ENCODE measurements around the gene COPA. TPM values are rescaled to one million over a fixed set of nuclear protein-coding genes. Genes with fewer than 3 reads are reported as not detected.
A peak's percentile ranks its signal among the peaks of the same experiment; 100 is the strongest.

Gene COPA
- total and polyA plus RNA-seq, 7 donors = 53.8 to 96.3 (median 75.2) TPM

DNA sequence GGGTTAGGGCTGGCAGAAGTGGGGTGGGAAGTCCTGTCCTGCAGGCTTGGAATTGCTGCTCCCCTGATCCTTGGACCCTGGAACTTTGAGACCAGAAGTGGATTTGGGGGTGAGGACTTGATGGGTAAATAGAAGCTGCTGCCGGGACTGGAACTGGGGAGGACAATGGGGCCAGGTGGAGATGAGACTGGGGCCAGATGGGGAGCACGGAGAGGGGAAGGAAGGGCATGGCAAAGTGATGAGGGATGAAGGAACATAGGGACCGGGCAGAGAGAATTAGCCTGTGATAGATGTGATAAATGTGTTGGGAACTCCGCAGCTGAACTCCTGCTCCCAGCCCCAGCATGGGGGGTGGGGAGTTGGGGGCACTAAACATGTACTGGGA is 24.5 kb upstream of the COPA start:
- no peaks in the 10 kb centered on the region for H3K27me3 ChIP-seq (ENCODE audit: insufficient read depth in 3 of 3, low read length in 2 of 3)
- WGBS, 3 donors = 39 to 60% (median 52%) methylated on average over 4 of the region's 4 CpGs
- ATAC-seq = no peak

DNA sequence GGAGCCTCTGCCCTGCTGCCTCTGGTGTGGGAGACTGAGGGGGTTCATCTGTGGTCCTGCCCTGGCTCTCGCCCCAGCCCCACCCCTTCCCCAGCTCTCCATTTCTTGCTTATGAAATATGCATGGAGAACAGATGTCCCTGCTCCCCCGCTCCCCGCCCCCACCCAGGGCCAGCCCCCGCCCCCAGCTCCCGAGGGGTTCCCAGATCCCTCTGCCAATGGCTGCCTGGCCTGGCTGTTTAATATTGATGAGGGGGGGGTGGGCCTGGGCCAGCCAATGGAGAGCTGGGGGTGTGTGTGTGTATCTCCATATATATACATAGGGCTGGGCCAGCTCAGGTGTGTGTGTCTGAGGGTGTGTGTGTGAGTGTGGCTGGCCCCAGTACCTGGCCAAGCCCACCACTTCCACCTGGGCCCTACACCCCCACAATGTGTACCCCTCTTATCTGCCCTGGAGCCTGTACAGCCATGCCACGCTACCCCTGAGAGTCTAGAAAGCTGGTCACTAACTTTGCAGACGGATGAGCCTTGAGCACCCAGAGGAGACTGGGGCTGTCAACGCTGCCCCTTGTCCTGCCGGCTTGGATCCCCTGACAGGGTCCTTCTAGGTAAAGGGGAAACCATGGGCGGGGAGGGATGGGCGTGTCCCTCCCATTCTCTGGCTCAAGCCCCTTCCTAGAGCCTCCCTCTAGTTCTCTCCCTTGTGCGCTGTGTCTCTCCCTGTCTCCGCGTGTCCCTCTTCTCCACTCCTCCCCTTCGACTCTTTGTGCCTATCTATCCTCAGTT is 23.9 kb upstream of the COPA start, which contains the start of gene NHLH1:
Gene NHLH1, plus strand, starts transcription at position 341 of the 785 bp plus-strand sequence. CDS start 3,661 bp downstream, outside the sequence.
- ATAC-seq (peak in 2 of 4 donors; percentile 23 to 26), DNase-seq (no peak)
- H3K4me3 ChIP-seq = no peak within 1 kb of the TSS
- WGBS, 3 donors = 45 to 65% (median 54%) methylated on average over 15 of the region's 15 CpGs
- H3K4me1 ChIP-seq = no peaks in the 10 kb centered on the region
- no peak within 1 kb of the TSS for H3K27ac ChIP-seq
- intact Hi-C loops (cut with DNase I) = no loop called here
- TF ChIP-seq, protein P1, sequence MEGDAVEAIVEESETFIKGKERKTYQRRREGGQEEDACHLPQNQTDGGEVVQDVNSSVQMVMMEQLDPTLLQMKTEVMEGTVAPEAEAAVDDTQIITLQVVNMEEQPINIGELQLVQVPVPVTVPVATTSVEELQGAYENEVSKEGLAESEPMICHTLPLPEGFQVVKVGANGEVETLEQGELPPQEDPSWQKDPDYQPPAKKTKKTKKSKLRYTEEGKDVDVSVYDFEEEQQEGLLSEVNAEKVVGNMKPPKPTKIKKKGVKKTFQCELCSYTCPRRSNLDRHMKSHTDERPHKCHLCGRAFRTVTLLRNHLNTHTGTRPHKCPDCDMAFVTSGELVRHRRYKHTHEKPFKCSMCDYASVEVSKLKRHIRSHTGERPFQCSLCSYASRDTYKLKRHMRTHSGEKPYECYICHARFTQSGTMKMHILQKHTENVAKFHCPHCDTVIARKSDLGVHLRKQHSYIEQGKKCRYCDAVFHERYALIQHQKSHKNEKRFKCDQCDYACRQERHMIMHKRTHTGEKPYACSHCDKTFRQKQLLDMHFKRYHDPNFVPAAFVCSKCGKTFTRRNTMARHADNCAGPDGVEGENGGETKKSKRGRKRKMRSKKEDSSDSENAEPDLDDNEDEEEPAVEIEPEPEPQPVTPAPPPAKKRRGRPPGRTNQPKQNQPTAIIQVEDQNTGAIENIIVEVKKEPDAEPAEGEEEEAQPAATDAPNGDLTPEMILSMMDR (IDR thresholded peaks at IDR 0.05) = no peak
- no peaks in the 10 kb centered on the region for H3K27me3 ChIP-seq (ENCODE audit: insufficient read depth in 3 of 3, low read length in 2 of 3)
- H3K9me3 ChIP-seq = no peaks in the 10 kb centered on the region
- no peaks in the 10 kb centered on the region for H3K36me3 ChIP-seq (ENCODE audit: insufficient read depth in 1 of 2, low read depth in 1 of 2)

More for the DNA sequence above, 24.5 kb upstream of the COPA start:
- TF ChIP-seq, protein P1 (IDR thresholded peaks at IDR 0.05) = no peak
- Histone ChIP-seq H3K4me1 (no peaks in the 10 kb centered on the region), H3K27ac (no peak overlapping the region), H3K36me3 (ENCODE audit: insufficient read depth in 1 of 2, low read depth in 1 of 2) (no peaks in the 10 kb centered on the region), H3K9me3 (no peaks in the 10 kb centered on the region), H3K4me3 (no peak overlapping the region)
- intact Hi-C loops (cut with DNase I) = no loop called here
- DNase-seq = no peak

DNA sequence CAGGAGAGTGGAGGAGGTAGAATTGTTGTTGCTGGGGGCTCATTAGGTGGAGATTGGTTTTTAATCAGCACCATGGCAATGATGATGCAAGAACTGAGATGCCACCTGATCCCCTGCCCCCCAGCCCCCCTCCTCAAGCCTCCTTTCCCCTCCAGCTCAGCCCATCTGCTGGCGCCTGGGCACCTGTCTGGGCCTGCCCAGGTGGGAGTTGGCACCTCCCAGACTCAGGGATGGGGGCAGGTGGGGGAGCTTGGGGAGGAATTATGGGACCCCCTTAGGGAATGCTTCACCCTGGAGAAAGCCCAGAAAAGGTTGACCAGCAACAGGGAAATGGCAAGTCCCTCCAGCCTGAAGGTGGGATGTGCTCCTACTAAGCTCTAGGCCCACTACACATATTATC is 22.3 kb upstream of the COPA start:
- Histone ChIP-seq H3K27ac (no peak overlapping the region), H3K4me3 (no peak overlapping the region), H3K9me3 (no peaks in the 10 kb centered on the region), H3K36me3 (ENCODE audit: insufficient read depth in 1 of 2, low read depth in 1 of 2) (peaks cover 0 to 8% of the 10 kb centered on the region in 2 donors), H3K27me3 (ENCODE audit: insufficient read depth in 3 of 3, low read length in 2 of 3) (no peaks in the 10 kb centered on the region), H3K4me1 (no peaks in the 10 kb centered on the region)
- intact Hi-C loops (cut with DNase I) = no loop called here
- TF ChIP-seq, protein P1 (IDR thresholded peaks at IDR 0.05) = no peak
- DNase-seq = no peak
- 91 to 100% (median 100%) methylated on average over 1 of the region's 1 CpG for WGBS, 3 donors
- ATAC-seq = no peak

DNA sequence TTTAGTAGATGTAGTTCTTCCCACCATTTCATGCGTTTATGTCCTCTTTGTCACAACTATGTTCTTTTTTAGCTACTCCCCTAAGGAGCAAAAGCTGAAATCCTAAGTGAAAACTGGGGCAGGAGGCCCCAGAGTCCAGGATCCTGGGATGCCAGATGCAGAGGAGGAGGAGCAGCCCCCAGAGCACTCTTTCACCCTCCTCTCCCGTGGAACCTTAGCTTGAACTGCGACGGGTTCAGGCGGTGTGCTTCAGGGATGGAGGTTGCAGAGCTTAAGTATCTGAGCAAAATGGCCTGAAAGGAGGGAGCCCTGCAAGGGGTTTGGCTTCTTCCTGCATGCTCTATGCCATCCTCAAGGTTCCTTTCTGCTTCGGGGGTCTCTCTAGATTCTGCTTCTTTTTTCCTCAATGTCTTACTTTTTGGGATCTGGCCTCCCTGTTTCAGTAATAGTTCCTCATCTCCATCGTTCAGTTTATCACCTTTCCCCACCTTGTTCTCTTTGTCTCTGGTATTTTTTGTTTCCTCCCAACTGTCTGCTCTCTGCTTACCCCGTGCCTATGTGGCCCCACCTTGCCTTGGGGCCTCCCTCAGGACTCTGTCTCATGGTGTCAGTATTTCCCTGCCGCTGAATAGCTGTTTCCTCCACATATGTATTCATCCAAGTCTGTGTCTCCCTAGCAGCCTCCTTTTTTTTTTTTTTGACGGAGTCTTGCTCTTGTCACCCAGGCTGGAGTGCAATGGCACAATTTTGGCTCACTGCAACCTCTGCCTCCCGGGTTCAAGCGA is 21.1 kb upstream of the COPA start:
- WGBS, 3 donors = 72 to 77% (median 76%) methylated on average over 12 of the region's 12 CpGs
- intact Hi-C loops (cut with DNase I) = no loop called here
- ATAC-seq (no peak), DNase-seq (no peak)
- TF ChIP-seq, protein P1 (IDR thresholded peaks at IDR 0.05) = no peak
- H3K9me3 ChIP-seq = no peaks in the 10 kb centered on the region
- no peaks in the 10 kb centered on the region for H3K27me3 ChIP-seq (ENCODE audit: insufficient read depth in 3 of 3, low read length in 2 of 3)
- H3K4me3 ChIP-seq = no peak overlapping the region
- no peak overlapping the region for H3K27ac ChIP-seq
- H3K36me3 ChIP-seq (ENCODE audit: insufficient read depth in 1 of 2, low read depth in 1 of 2) = peaks cover 0 to 19% of the 10 kb centered on the region in 2 donors
- no peaks in the 10 kb centered on the region for H3K4me1 ChIP-seq

Measured in psoas muscle (tissue), 8 donors.